Activated CD4-positive, CD25-positive, alpha-beta regulatory T cell treated with anti-CD3 and anti-CD28 coated beads, Interleukin-2, amount 50 U/mL, for 16 hours (primary cell): Measurements from ENCODE around the gene POLR2B.
"Not testable (repeated sequence)": the region's sequence is repeated elsewhere in the genome, so short reads cannot be mapped to it uniquely, and the experiment has no call there.

Experiments
- DNase-seq: peaks from one replicate; pipeline ENCODE4 v3.0.0-alpha.2; 2020; ENCODE audit warnings: low read depth, low spot score

The POLR2B gene

GRCh38 chr4:56978750-56979303 is at the start of gene POLR2B:
Gene POLR2B, plus strand, starts transcription at chr4:56978896. Its CDS starts 90 bp downstream, at chr4:56978986.
- DNase-seq: peak; percentile 79

DNA sequence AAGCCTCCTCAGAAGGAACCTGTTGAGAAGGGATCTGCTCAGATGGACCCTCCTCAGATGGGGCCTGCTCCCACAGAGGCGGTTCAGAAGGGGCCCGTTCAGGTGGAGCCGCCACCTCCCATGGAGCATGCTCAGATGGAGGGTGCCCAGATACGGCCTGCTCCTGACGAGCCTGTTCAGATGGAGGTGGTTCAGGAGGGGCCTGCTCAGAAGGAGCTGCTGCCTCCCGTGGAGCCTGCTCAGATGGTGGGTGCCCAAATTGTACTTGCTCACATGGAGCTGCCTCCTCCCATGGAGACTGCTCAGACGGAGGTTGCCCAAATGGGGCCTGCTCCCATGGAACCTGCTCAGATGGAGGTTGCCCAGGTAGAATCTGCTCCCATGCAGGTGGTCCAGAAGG is 48.1 kb upstream of the POLR2B start:
- no peak for DNase-seq

GRCh38 chr4:56931924-56932323 is 46.8 kb upstream of the POLR2B start:
- DNase-seq: no peak

DNA sequence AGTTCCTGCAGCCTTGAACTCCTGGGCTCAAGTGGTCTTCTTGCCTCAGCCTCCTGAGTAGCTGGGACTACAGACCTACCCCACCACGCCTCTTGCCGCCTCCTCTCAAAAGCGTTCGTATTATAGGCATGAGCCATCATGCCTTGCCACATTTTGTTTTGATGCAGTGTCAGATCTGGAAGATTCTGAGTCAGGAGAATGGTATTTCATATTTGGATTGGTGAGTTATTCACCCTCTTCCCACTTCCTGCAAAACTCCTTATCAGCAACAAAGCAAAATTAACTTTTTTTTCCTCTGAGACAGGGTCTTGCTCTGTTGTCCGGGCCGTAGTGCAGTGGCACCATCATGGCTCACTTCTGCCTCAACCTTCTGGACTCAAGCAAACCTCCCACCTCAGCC is 41.4 kb upstream of the POLR2B start:
- DNase-seq: no peak

DNA sequence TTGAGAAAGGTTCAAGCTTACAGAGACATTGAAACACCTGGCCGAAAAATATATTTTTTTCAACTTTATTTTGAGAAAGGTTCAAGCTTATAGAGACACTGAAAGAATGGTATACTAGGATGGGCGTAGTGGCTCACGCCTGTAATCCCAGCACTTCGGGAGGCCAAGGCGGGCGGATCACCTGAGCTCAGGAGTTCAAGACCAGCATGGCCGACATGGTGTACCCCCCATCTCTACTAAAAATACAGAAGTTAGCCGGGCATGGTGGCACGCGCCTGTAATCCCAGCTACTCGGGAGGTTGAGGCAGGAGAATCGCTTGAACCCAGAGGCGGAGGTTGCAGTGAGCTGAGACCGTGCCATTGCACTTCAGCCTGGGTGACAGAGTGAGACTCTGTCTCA is 38.9 kb upstream of the POLR2B start:
- DNase-seq: not testable (repeated sequence)

GRCh38 chr4:56940403-56940802 is 38.3 kb upstream of the POLR2B start:
- no peak for DNase-seq

- no peak for DNase-seq
Observed at GRCh38 chr4:56940971-56941370, 37.7 kb upstream of the POLR2B start.

DNA sequence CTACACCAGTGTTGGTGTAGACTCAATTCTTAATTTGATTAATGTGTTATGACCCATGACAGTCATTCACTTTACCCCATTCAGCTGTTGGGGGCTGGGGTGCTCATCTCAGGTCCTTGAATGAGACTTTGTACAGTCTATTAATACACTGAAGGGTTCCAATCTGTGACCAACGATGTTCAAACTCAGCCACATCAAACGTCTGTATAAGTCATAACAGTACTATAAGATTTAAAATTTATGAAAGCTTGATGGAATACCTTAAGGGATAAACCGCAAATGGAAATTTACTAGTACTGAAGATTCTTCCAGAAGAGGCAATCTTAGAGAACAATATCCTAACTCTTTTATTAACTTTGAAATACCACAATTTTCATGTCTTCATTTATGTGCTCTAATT is 37.3 kb upstream of the POLR2B start:
- no peak for DNase-seq

DNA sequence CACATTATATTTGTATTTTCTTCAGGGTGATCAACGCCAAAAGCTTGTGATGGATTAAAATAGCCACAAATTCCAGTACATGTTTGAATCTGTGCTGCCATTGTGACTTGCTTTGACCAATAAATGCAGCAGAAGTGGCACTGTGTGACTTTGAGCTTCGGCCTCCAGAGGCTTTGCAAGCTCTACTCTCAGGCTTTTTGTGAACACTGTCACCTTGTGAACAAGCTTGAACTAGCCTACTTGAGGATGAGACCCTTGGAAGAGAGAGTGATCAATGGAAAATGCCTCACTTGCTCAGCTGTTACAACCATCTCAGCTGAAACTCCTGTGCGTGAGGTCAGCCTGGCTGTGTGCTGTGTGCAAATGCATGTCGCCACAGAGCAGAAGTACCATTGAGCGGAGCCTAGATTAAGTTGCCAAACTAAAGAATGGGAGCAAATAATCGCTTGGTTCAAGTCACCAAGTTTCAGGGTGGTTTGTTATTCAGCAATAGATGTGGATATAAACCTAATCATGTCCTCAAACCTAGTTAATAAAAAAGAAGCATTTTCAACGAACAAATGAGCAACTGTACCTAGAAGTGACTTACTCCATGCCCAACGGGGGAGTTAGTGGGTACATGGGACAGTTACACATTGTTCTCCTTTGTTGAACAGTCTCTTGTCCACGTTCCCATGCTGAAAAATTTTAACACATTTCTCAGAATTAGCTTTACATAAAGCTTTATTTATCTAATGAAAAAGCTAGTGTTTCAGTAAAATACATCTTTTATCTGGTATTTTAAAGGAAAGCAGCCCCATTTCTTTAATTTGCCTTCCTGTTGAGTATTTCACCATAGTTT is 24.8 kb upstream of the POLR2B start:
- DNase-seq: no peak

DNA sequence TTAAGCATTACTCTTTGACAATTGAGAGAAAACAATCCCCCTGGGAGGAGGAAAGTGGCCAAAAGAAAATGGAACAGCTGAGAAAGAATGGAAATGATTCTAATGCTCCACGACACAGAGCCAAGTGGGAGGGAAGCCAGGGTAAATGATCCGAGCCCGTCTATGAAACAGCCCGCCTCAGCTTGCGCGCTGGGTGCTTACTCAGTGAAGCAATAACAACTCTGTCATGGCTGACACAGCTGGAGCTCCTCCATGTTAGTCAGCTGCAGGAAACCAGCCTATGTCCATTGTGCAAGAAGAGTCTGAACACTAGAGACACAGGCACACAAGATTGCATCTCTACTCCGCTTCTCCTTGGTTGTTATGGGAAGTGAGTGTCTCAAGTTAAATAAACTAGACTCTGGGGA is 20.6 kb upstream of the POLR2B start:
- no peak for DNase-seq

DNA sequence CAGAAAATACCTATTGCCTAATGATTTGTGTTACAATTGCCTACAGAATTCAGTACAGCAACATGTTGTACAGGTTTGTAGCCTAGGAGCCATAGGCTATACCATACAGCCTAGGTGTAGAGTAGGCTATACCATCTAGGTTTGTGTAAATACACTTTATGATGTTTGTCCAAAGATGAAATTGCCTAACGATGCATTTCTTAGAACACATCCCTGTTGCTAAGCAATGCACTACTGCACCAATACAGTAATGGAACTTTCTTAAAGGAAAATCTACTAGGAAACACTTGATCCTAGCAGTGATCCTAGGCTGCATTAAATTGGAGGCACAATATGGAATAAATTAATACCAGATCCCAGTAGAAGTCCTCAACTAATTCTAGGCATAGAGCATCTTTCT is 19.6 kb upstream of the POLR2B start:
- DNase-seq: no peak

DNA sequence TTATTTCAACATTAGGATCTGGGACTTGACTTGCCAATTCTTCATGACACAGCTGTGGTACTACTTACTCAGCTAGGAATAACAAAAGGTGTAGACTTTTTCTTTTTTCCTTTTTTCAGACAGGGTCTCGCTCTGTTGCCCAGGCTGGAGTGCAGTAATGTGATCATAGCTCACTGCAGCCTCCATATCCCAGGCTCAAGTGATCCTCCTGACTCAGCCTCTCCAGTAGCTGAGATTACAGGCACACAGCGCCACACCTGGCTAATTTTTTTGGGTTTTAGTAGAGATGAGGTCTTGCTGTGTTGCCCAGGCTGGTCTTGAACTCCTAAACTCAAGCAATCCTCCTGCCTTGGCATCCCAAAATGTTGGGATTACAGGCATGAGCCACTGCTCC is 17.6 kb upstream of the POLR2B start:
- no peak for DNase-seq

DNA sequence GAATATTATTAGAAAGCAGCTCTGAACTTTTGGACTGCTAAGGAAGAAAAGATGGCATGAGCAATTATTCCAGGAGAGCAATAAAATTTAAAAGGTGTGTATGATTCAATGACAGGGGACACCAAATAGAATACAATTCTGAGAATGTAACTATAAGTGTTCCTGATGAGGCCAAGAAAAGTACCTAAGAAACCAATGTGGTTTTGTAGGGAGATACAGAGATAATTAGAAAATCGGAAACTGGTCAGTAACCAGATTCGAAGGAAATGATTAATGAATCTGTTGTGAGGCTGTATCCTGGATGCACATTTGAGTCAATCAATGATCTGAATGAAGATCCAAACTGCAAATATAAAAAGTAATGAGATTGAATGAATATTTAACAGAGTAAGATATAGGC is 7.3 kb upstream of the POLR2B start:
- no peak for DNase-seq

GRCh38 chr4:56972389-56972788 is 6.3 kb upstream of the POLR2B start:
- DNase-seq: no peak

GRCh38 chr4:56972809-56973208 is 5.9 kb upstream of the POLR2B start:
- no peak for DNase-seq

- no peak for DNase-seq
Observed at GRCh38 chr4:56973336-56973735, 5.4 kb upstream of the POLR2B start.

DNA sequence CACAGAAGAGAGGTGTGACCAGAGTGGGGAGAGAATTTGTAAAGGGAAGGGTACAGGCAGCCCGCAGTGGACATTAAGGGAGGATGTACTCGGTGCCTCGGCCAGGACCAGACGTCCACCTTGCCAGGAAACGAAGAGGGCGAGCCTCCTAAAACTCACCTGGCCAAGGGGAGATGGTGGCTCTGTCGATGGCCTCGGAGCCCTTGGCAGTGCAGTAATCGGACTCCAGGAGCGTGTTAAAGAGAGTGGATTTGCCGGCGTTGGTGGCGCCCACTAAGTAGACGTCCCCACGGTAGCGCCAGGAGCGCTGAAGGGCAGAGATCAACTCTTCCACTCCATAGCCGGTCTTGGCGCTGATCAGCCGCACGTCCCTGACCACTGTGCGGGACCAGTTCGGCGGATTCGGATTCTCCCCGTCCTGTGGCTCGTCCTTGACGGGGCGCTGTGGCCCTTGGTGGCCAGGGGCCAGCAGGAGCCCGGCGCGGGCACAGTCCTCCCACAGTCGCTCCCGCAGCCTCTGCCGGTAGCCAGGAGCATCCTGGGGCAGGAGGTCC is 2.3 kb upstream of the POLR2B start:
- DNase-seq: no peak

- DNase-seq: peak; percentile 15
Observed at GRCh38 chr4:56976837-56977320, 1.8 kb upstream of the POLR2B start.

DNA sequence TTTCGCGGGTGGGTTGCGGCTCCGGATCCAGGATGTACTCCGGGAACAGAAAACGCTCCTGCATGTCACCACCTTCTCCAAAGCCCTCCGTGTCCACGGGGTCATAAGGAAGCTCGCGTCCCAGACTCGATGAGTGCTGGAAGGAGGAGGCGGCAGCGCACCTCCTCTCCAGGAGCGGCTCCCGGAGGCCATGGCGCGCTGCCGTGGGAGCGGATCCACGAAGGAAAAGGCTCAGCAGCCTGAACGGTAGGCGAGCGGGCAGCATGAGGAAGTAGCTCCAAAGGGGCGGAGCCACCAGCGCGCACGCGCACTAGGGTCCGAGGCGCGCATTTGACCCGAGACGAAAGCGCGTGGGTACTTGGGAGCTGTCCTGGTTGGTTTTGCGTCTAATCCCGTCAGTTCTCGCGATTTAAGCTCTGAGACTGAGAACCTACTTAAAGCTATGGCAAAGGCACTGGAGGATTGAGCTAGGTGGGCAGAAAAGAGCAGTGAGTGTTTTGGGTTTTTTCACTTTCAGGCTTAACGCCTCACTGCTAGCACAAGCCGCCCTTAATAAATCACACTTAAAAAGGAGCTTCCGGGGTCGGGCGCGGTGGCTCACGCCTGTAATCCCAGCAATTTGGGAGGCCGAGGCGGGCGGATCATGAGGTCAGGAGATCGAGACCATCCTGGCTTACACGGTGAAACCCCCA is 1.2 kb upstream of the POLR2B start, which contains the start of gene NOA1:
Gene NOA1 (minus strand): TSS at position 286 of the 692 bp plus-strand sequence. CDS start 21 bp downstream, at position 265.
- peak; percentile 98 for DNase-seq

DNA sequence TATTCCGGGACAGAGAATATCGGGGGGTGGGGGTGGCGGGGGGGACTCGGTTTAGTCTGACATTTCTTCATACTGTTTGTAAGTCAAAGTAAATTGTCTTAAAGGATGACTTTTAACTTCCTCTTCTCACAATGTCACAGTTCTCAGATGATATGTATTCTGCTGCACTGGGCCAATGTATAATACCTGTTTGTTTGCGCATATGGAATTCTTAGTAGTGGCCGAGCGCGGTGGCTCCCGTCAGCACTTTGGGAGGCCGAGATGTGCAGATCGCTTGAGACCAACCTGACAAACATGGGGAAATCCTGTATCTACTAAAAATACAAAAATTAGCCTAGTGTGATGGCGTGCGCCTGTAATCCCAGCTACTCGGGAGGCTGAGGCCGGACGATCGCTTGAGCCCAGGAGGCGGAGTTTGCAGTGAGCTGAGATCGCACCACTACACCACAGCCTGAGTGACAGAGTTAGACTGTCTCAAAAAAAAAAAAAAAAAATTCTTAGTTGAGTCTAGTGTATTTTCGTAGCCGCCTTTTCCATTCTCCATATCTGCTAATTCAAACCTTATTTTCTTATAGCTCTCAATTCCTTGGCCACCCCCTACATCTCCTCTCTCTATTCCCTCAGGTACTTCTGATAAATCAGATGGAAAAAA is 851 bp downstream of the POLR2B start:
- DNase-seq: no peak

GRCh38 chr4:56981795-56982201 is 3.1 kb downstream of the POLR2B start:
- no peak for DNase-seq

GRCh38 chr4:56986192-56986591 is 7.5 kb downstream of the POLR2B start:
- DNase-seq: no peak
